Measurements from ENCODE around the gene NOPCHAP1. TPM values are rescaled to one million over a fixed set of nuclear protein-coding genes. Genes with fewer than 3 reads are reported as not detected.

The NOPCHAP1 gene
- total and polyA plus RNA-seq, 2 of the 4 experiments (the other 2 are of a cell fraction), result 5.6 to 9.3 TPM

DNA sequence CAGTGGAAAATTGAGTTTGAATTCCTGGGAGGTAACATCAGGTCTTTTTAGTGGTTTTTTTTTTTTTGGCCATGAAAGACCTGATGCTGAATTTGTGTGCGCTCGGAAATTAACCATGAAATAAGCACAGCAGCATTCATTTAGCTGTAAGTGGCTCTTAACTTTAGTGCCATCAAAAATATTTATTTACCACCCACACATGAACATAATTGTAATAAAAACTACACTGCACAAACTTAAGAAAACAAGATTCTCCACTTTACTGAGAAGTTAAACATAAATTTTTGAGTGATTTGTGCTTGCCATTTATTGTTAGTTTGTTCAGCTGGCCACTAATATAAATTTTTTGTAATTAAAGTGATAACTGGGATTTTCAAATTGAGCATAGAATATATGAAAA lies 30.4 kb upstream of the NOPCHAP1 start:
- Histone ChIP-seq H3K9me3 (ENCODE audit: control insufficient read depth, insufficient read depth, low read length) (no peaks in the 10 kb centered on the region), H2AK5ac (ENCODE audit: low read depth, low read length) (no peak overlapping the region), H2BK20ac (ENCODE audit: low read depth, low read length) (no peak overlapping the region), H4K20me1 (ENCODE audit: insufficient read depth, low read length) (no peaks in the 10 kb centered on the region), H2AK9ac (replicated peaks; ENCODE audit: low read depth, low read length, poor library complexity) (no peak overlapping the region), H3K4me3 (ENCODE audit: insufficient read depth, low read depth, low read length) (no peak overlapping the region), H2BK15ac (ENCODE audit: low read depth, low read length) (no peak overlapping the region), H4K8ac (ENCODE audit: low read depth in 2 of 2, low read length in 2 of 2) (no peak overlapping the region), H3K4ac (ENCODE audit: low read depth, low read length) (no peak overlapping the region), H3K18ac (ENCODE audit: low read depth, low read length) (no peak overlapping the region), H3K4me2 (ENCODE audit: low read depth, low read length) (no peak overlapping the region), H3K27me3 (ENCODE audit: control insufficient read depth, insufficient read depth, low read length) (peaks cover 24% of the 10 kb centered on the region), H3K23ac (ENCODE audit: low read depth, low read length) (no peak overlapping the region), H3K27ac (ENCODE audit: insufficient read depth, low read length) (no peak overlapping the region), H4K5ac (ENCODE audit: low read depth, low read length) (no peak overlapping the region), H3K36me3 (ENCODE audit: control insufficient read depth, insufficient read depth, low read length) (no peaks in the 10 kb centered on the region), H4K91ac (ENCODE audit: insufficient read depth, low read depth, low read length) (no peak overlapping the region), H2BK5ac (ENCODE audit: low read depth, low read length, poor library complexity, severe bottlenecking) (no peak overlapping the region), H3K4me1 (ENCODE audit: control insufficient read depth, insufficient read depth, low read length) (peaks cover 10% of the 10 kb centered on the region), H3K79me1 (ENCODE audit: low read depth in 1 of 2, low read length in 2 of 2) (no peaks in the 10 kb centered on the region), H3K14ac (replicated peaks; ENCODE audit: low read depth, low read length) (no peak overlapping the region), H3K56ac (ENCODE audit: extremely low read depth, insufficient read depth, low read length) (no peak overlapping the region), H3K9ac (ENCODE audit: low read depth, low read length) (no peak overlapping the region), H2BK120ac (ENCODE audit: low read depth, low read length) (no peak overlapping the region), H2AFZ (replicated peaks; ENCODE audit: low read length, poor library complexity) (no peak overlapping the region), H3K9me1 (ENCODE audit: insufficient read depth, low read length) (no peaks in the 10 kb centered on the region)
- ChIA-PET CTCF (no interaction called here), POLR2A (ENCODE audit: unreplicated experiment) (no interaction called here)
- intact Hi-C loops (cut with micrococcal nuclease) (no loop called here), in situ Hi-C loops (cut with MboI; ENCODE audit: low sequenced_read_pairs) (no loop called here), dilution Hi-C loops (cut with HindIII; ENCODE audit: low sequenced_read_pairs, unreplicated experiment) (no loop called here)
- no CpG with 5 or more reads among the region's 2 CpGs for WGBS, 2 experiments (ENCODE audit: extremely low coverage in 2 of 2, insufficient read length in 1 of 2)
- DNase-seq, result no peak
- no peak for ATAC-seq (ENCODE audit: low read depth)
- BruUV-seq (replicated peaks), result no TSS peak
- no peak for TF ChIP-seq POLR2A (IDR thresholded peaks at IDR 0.05; ENCODE audit: low read depth, low read length)
- TF ChIP-seq MAZ (IDR thresholded peaks at IDR 0.05; ENCODE audit: borderline replicate concordance, low read depth, low read length), result no peak
- TF ChIP-seq, protein P1, sequence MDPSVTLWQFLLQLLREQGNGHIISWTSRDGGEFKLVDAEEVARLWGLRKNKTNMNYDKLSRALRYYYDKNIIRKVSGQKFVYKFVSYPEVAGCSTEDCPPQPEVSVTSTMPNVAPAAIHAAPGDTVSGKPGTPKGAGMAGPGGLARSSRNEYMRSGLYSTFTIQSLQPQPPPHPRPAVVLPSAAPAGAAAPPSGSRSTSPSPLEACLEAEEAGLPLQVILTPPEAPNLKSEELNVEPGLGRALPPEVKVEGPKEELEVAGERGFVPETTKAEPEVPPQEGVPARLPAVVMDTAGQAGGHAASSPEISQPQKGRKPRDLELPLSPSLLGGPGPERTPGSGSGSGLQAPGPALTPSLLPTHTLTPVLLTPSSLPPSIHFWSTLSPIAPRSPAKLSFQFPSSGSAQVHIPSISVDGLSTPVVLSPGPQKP (IDR thresholded peaks at IDR 0.05; ENCODE audit: borderline replicate concordance, low read depth, low read length), result no peak

Data from IMR-90 (cell line).